Measurements from ENCODE around the gene NFIA. TPM values are rescaled to one million over a fixed set of nuclear protein-coding genes. Genes with fewer than 3 reads are reported as not detected.

The NFIA gene
- total and polyA plus RNA-seq, 9 of the 15 experiments (the other 6 are each of a cell fraction or from before 2014, with no cell fraction given): 5.3 to 24.9 (median 9.8) TPM

GRCh38 chr1:61182480-61182879 lies 100.1 kb downstream of the NFIA start:
- TF ChIP-seq SRSF7 (optimal IDR thresholded peaks at IDR 0.05; ENCODE audit: low read depth, low read length) (no peak), ZNF76 (CRISPR knock-in tag; IDR thresholded peaks at IDR 0.05; ENCODE audit: borderline replicate concordance) (no peak)
- ATAC-seq (no peak), DNase-seq (ENCODE audit: extremely low read depth in 1 of 4, low spot score in 3 of 4) (no peak), FAIRE-seq (no peak)
- Histone ChIP-seq H4K20me1 (replicated peaks; ENCODE audit: control insufficient read depth, insufficient read depth, low read length) (no peaks in the 10 kb centered on the region), H3K4me1 (replicated peaks in 1 of 2; ENCODE audit: control insufficient read depth in 2 of 2, insufficient read depth in 2 of 2, low read length in 2 of 2) (peaks cover 12 to 32% of the 10 kb centered on the region in 2 experiments), H3K27me3 (ENCODE audit: control insufficient read depth in 2 of 2, insufficient read depth in 2 of 2, low read length in 2 of 2) (no peaks in the 10 kb centered on the region), H3K9ac (ENCODE audit: insufficient read depth in 1 of 2, low read depth in 2 of 2, low read length in 2 of 2) (no peak overlapping the region), H3K9me1 (ENCODE audit: control insufficient read depth, insufficient read depth, low read length) (no peaks in the 10 kb centered on the region), H3K36me3 (ENCODE audit: control insufficient read depth, insufficient read depth, low read length) (peaks cover 7% of the 10 kb centered on the region), H3K4me3 (no peak overlapping the region), H3K4me2 (ENCODE audit: insufficient read depth, low read length) (no peak overlapping the region), H3K79me2 (ENCODE audit: control insufficient read depth, insufficient read depth, low read length) (peaks cover 77% of the 10 kb centered on the region), H3K9me3 (replicated peaks; ENCODE audit: control insufficient read depth, insufficient read depth, low read depth, low read length) (no peaks in the 10 kb centered on the region), H3K27ac (ENCODE audit: extremely low read depth, low read depth, low read length) (peak overlapping the region; percentile 9; the same call in 1 of the 3 replicates), H2AFZ (ENCODE audit: low read depth, low read length) (no peak overlapping the region)
- intact Hi-C loops (cut with micrococcal nuclease): loop anchor here (5.0 kb wide), 2 partner anchors 100 to 130 kb away; partner anchors contain the start of gene NFIA
- no TSS peak for BruUV-seq (replicated peaks)
- WGBS (ENCODE audit: insufficient coverage, low coverage, missing lambda C conversion rate): 77% methylated on average over 3 of the region's 3 CpGs
- ChIA-PET POLR2A (interaction anchor here (0.6 to 1.4 kb wide), 3 partner anchors 9 to 124 kb away, joined by 3 to 7 read pairs (median 4); no protein-coding TSS in a partner anchor), CTCF (ENCODE audit: low intra/inter-chr PET ratio) (no interaction called here)
- in situ Hi-C loops (cut with MboI): no loop called here

GRCh38 chr1:61183471-61184039 lies 101.2 kb downstream of the NFIA start:
- Histone ChIP-seq H2AFZ (ENCODE audit: low read depth, low read length) (peak overlapping the region; percentile 90), H3K9me3 (replicated peaks; ENCODE audit: control insufficient read depth, insufficient read depth, low read depth, low read length) (no peaks in the 10 kb centered on the region), H3K4me1 (replicated peaks in 1 of 2; ENCODE audit: control insufficient read depth in 2 of 2, insufficient read depth in 2 of 2, low read length in 2 of 2) (peaks cover 12 to 32% of the 10 kb centered on the region in 2 experiments), H3K27ac (ENCODE audit: extremely low read depth, low read depth, low read length) (peak overlapping the region; percentile 89), H3K9ac (ENCODE audit: insufficient read depth in 1 of 2, low read depth in 2 of 2, low read length in 2 of 2) (peak overlapping the region in 1 of 2 experiments; percentile 73; a peak in 3 of 4 replicates), H3K4me2 (ENCODE audit: insufficient read depth, low read length) (peak overlapping the region; percentile 57), H3K27me3 (ENCODE audit: control insufficient read depth in 2 of 2, insufficient read depth in 2 of 2, low read length in 2 of 2) (no peaks in the 10 kb centered on the region), H3K79me2 (ENCODE audit: control insufficient read depth, insufficient read depth, low read length) (peaks cover 71% of the 10 kb centered on the region), H3K4me3 (no peak overlapping the region), H4K20me1 (replicated peaks; ENCODE audit: control insufficient read depth, insufficient read depth, low read length) (no peaks in the 10 kb centered on the region), H3K36me3 (ENCODE audit: control insufficient read depth, insufficient read depth, low read length) (peaks cover 5% of the 10 kb centered on the region; the same call in 2 of the 3 replicates), H3K9me1 (ENCODE audit: control insufficient read depth, insufficient read depth, low read length) (no peaks in the 10 kb centered on the region)
- intact Hi-C loops (cut with micrococcal nuclease) (loop anchor here (5.0 kb wide), 2 partner anchors 101 to 131 kb away; partner anchors contain the start of gene NFIA), in situ Hi-C loops (cut with MboI) (no loop called here)
- ATAC-seq (peak; percentile 38), DNase-seq (ENCODE audit: extremely low read depth in 1 of 4, low spot score in 3 of 4) (peak in 2 of 4 experiments; percentile 48 to 55), FAIRE-seq (peak; percentile 19)
- ChIA-PET CTCF (ENCODE audit: low intra/inter-chr PET ratio) (interaction anchor here (0.6 kb wide), 1 partner anchor 205 kb away, joined by 3 read pairs; no protein-coding TSS in a partner anchor), POLR2A (interaction anchor here (1.1 to 1.9 kb wide), 5 partner anchors 9 to 44 kb away, joined by 3 to 5 read pairs (median 4); no protein-coding TSS in a partner anchor)
- 58% methylated on average over 8 of the region's 9 CpGs for WGBS (ENCODE audit: insufficient coverage, low coverage, missing lambda C conversion rate)
- no TSS peak for BruUV-seq (replicated peaks)
- TF ChIP-seq ZNF592 (IDR thresholded peaks at IDR 0.05): peak; percentile 56; the same call in 1 of the 2 replicates
- no peak for TF ChIP-seq ZNF280B (CRISPR knock-in tag; IDR thresholded peaks at IDR 0.05)
- no peak for TF ChIP-seq CHAMP1 (IDR thresholded peaks at IDR 0.05)
